T-helper 22 cell (primary cell): Measurements from ENCODE around the gene KLHL11.

Experiments
- DNase-seq: peaks from one replicate; pipeline ENCODE4 v3.0.0-alpha.2; 2020; ENCODE audit warnings: low read depth

KLHL11 gene

DNA sequence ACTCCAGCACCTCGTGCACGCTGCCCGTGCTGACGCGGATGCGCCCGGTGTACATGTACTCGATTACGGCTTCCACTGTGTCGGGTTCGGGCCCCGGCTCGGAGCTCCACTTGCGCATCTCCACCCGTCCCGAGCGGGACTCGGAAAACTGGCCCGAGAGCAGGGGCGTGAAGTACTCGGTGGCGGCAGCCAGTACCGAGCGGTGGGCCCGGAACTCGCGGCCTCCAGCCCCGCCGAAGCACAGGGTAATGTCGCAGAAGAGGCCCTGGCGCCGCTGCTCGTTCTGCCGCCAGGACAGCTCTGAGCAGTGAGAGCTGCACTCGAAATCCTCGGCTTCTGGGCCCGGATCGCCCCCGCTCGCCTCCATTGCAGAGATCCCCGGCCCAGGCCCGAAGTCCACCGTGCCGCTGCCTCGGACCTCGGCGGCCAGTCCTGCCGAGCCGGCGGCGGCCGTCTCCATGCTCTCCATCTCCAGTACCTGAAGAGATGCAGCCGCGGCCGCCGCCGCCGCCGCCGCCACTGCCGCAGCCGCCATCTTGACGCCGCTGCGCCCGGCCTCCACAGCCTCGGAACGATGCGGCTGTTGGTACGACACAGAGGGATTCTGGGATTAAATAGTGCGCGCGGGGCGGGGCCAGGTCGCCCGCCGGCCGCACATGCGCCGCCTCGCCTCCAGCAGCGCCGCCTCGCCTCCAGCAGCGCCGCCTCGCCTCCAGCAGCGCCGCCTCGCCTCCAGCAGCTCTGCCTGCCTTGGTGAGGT lies at the start of gene KLHL11:
Gene KLHL11, minus strand, starts transcription at position 588 of the 760 bp plus-strand sequence. Its CDS starts 53 bp downstream, at position 535.
- DNase-seq: peak; percentile 79

DNA sequence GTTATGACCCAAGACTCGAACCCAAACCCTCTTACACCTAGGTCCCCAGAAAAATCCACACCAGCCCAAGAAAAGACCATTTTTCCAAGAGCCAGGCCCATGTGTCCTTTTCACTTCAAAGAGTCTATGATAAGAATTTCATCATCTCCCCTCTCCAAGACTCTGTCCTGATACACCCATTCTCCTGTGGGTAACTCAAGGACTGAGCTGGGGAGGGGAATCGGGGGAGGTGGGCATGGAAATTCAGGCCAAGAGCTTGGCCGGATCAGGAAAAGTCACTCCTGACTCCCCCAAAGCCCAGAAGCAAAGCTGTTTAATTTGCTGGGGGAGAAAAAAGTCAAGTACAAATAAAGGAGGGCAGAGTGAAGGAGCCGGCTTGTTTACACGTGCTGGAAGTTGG lies 49.8 kb upstream of the KLHL11 start:
- DNase-seq: no peak

DNA sequence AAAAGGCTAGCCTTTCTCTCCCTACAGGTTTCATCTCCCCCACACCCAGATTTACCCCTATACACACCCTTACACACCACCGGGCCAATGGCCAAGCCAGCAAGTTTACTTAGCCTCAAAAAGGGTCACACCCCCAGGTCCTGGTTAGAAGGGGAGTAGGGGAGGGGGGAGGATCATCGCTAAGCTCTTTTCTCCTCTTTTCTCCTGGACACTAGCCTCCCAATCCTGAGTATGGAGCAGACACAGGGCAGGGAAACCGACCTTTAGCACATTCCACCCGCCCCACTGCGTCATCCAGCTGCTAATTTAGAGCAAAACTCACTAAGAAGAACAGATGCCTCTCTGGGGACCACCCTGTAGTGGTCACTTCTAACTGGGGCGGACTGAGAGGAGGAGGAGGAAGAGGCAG lies 49.1 kb upstream of the KLHL11 start:
- no peak for DNase-seq

GRCh38 chr17:41913798-41914197 lies 48.6 kb upstream of the KLHL11 start:
- no peak for DNase-seq

DNA sequence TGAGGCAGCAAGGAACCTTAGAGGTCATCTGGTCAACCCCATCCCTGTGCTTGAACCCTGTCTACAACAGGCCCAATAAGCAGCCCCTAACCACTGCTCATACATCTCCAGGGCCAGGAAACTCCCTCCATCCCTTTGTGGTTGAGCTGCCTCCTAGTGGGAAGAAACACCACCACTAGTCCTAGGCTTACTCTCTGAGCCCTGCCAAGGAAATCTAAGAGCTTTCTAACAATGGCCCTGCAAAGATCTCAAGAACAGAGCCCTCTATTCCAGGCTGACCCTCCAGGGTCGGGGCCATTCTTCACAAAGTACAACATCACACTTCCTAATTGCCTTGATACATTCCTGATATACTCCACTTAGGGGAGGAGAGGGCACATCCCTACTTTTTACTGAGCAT lies 47.7 kb upstream of the KLHL11 start:
- no peak for DNase-seq

DNA sequence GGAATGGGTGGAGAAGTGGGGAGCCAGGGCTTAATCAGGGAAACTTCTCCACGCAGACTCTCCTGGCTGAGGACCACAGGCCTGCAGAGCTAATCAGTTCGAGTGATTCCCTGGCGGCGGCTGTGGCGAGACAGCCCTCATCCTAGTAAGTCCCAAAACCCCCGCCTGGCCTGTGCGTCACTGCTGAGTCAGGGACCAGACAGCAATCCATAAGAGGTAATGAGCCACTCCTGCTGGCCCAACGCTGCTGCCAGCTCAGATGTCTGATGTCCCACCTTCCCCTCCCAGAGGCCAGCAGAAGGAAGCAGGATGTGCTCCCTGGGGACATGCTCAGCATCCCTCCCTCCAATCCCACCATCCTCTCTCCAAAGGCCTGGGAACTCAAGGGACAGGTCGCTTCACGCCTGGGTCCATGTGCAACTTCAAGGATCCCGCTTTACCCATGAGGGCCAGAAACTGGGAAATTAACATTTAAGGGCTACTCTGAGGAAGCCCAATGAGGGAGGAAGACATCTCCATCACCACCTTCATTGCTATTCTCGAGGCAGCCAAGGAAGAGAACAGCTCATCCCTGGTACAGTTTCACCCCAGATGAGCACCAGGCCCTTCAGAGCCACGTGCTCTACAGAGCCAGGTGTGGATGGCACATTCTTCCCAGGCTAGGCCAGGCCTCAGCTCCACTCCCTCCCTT lies 45.6 kb upstream of the KLHL11 start:
- DNase-seq: no peak

DNA sequence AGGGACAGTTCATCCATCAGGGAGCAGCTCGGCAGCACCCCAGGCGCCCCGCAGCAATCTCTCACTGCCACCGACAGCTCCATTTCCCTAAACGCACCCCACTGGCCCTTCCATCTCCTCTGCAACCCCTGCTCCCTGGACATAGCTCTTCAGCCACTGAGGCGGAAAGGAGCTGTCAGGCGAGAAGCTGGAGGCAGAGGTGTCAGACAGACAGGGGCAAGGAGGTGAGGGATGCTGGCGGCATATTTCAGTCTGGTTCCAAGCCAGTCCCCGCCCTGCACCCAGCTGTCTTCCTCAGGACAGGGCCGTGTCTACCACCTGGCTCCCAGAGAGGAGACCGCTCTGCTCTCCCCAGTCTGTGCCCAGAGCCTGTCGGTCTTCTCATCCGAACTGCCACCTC lies 43.9 kb upstream of the KLHL11 start:
- DNase-seq: no peak

DNA sequence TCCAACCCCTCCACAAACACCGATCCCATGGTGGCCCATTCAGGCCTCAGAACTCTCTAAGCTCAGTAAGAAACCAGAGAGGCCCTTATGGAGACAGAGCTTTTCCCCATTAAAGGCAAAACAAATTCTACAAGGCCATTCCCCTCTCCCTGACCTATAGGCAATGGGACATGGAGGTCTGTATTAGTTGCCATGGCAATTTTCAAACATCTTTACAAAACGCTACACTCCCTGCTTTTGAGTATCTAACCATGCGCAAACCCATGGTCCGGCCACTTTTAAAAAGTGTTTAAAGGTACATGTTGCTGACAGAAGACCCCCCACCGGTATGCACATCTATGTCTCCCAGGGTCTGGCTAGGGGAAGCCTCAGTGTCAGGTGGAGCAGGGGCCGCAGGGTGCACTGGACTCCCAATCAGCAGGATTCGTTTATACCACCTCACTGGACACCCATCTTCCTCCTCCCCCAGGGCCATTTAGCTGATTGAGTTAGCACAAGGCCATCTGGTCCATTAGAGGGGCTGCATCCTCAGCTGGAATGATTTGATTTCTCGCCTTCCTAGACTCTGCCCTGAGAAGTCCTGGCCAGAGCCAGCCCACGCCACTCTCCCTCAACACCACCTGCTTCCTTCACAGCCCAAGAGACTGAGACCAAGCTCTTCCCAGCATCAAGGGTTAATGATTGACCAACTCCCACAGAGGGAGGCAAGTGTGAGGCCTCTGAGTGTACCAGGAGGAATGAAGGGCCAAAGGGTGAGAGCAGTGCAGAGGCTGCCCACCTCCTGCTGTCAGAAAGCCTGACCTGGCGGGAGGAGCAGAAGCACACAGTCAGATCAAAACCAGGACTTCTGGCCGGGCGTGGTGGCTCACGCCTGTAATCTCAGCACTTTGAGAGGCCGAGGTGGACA lies 42.7 kb upstream of the KLHL11 start:
- no peak for DNase-seq

DNA sequence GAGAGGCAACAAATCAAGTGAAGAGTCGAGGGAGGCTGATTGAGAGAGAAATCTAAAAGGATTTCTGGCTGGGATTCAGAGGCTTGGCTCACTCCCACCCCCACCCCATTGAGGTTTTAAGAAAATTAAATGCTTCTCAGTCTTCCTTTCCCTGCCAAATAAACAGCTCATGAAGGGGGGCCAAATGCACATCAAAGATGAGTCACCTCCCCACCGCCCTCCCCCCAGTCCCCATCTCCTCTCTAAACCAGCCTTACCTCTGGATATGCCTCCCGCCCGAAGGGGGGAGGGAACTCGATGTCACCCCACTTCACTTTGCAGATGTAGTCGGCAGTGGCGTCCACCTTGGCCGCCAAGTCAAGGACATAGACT lies 41.9 kb upstream of the KLHL11 start:
- DNase-seq: no peak

DNA sequence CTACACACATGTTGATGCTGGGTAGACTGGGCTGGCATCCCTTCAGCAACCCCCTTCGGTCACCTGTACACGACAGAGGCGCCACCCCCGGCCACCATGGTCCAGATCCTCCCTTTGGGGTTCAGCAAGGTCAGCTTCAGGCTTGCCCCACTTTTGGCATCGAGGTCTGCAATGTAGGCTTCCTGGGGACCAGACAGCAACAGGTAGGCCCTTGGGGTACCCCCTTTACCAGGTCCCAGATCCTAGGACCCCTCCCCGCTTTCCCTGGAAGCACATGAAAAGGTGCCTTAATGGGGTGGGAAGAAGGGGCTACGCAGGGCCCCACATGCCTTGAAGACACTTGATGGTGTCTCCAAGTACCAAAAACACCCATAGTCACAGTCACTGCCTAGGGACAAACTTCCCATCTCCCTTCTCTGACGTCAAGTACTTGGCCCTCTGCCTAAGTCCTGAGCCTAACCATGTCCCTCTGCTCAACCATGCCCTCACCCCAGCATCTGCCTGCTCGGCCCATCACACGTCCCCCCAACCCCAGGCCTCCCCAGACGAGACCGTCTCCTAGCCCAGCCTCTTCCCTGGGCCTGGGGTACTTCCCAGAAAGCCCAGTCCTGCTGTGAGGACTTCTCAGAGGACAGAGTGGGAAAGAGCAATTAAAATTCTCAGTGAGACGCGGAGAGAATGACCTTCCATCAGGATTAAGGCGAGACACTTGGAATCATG lies 41.4 kb upstream of the KLHL11 start:
- DNase-seq: no peak

GRCh38 chr17:41905172-41905571 lies 39.9 kb upstream of the KLHL11 start:
- DNase-seq: no peak

DNA sequence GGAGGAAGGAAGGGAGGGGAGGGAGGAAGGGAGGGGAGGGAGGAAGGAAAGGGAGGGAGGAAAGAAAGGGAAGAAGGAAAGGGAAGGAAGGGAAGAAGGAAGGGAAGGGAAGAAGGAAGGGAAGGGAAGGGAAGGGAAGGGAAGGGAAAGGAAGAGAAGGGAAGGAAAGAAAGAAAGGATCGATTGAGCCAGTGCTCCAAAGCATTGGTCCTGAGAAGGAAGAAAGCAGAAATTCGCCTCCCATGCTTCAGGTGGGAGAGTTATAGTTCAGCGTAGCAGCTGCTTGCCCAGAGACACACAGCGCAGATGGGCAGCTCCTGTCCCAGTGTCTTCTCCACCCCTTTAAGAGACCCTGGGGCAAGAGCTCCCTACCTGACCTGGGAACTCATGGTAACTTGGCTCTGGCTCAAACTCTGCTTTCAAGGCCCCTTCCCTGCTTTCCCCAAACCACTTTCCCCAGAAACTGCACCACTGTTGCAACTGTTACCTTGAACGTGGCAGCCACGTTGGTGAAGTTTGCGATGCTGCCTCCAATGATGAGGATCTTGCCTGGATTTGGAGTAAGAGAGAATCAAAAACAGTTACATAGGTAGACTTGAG lies 39.1 kb upstream of the KLHL11 start:
- DNase-seq: no peak

- no peak for DNase-seq
These were observed 36.4 kb upstream of the KLHL11 start for GRCh38 chr17:41901646-41902045.

DNA sequence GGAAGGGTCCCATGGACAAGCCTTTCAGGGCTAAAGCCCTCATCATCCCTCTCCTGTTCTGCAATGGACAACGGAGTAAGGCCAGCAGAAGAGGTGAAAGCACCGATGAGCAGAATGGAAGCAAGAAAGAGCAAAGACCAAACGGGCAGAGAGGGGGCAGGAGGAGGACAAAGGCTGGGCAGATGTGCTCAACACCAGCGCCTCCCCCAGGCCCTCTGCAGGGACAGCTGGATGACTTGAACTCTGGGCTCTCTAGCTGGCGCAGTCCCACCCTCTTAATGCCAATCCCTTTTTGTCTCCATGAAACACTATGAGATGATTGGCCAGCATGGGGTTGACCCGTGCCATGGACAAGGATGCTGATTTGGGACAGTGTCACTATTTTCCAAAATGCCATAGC lies 31.5 kb upstream of the KLHL11 start:
- no peak for DNase-seq

- DNase-seq: no peak
These were observed 30.4 kb upstream of the KLHL11 start for GRCh38 chr17:41895617-41896016.

- no peak for DNase-seq
These were observed 29.6 kb upstream of the KLHL11 start for GRCh38 chr17:41894791-41895331.

DNA sequence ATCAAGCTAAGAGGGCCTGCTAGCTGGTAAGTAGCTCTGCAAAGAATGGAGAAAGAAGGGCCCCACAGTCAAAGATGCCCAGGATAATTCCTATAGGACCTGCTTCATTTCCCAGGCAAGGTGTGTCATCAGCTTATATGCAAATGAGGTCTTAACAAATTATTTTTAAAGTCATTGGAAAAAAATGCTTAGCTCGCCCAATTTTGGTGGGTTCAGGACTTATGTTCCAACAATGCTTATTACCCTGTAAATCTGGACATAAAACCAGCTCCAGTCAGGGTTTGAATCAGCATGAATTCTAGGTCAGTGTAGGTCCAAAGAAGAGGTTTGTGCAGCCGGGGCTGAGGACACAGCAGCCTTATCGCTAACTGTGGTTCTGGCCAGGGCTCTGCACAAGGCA lies 28.2 kb upstream of the KLHL11 start:
- no peak for DNase-seq

DNA sequence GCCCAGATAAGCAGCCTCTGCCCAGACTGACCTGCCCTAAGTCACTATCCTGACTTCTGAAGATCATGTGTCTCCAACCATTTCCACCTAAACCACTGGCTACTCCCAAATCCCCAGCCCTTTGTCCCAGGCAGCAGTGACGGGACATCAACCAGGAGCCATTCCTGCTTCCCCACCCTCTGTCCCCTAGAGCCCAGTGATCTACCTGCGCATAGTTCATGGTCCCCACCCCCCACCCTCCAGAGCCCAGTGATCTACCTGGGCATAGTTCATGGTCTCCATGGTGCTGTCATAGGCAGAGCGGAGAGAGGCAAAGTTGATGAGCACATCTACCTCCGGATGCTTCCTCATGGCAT lies 26.8 kb upstream of the KLHL11 start:
- DNase-seq: no peak

- no peak for DNase-seq
These were observed 26.2 kb upstream of the KLHL11 start for GRCh38 chr17:41891135-41892020.

DNA sequence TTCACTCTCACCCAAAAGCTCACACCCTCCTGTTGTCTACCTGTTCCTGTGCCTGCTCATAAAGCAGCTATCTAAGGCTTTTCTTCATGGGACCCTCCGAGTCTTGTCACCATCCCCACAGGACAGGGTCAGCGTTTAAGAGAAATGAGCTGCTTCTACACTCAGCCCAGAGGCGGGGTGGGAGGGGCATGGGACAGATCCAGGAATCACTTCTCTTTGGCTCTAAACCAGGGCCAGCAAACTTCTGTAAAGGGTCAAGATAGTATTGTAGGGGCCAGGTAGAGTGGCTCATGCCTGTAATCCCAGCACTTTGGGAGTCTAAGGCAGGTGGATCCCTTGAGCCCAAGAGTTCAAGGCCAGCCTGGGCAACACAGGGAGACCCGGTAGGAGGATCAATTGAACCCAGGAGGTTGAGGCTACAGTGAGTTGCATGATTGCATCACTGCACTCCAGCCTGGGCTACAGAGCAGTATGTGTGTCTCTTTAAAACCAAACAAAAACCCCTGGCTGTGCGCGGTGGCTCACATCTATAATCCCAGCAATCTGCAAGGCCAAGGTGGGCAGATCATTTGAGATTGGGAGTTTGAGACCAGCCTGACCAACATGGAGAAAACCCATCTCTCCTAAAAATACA lies 23.2 kb upstream of the KLHL11 start:
- DNase-seq: no peak
